ENCODE results near the gene TMEM170B. TPM values are rescaled to one million over a fixed set of nuclear protein-coding genes. Genes with fewer than 3 reads are reported as not detected.
A peak's percentile ranks its signal among the peaks of the same experiment; 100 is the strongest.

Gene TMEM170B
- total RNA-seq, 1 donor from 2014 or later: 5.4 TPM

DNA sequence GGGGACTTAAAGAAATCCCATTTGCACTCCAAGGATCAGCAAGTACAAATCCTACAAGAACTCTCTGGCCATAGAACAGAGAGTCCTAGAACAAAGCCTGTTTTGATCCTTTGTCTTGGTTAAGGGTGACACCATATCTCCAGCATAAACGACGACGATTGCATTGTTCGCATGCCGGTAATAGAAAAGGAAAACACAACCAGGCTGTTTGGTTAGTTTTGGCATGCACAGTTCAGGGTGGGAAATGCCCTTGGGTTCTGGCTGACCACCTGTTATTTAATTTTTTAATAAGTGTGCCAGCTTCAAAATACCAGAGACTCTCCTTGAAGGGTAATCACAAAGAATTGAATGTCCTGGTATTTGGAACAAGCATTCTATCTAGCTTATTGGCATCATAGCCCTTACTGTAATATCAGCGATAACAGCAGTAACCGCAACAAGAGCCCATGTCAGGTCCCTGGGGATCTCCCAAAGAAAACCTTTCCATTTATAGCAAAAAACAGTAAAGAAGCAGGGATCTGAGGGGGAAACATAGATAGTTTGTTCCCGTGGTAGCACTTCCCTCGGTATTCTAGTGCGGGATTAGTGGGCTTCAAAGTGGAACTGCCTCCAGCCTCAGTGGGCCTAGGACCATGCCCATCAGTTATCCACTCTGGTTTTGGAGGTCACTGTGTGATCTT, 77.1 kb downstream of the TMEM170B start:
- DNase-seq (ENCODE audit: low read depth, low spot score): peak; percentile 93

DNA sequence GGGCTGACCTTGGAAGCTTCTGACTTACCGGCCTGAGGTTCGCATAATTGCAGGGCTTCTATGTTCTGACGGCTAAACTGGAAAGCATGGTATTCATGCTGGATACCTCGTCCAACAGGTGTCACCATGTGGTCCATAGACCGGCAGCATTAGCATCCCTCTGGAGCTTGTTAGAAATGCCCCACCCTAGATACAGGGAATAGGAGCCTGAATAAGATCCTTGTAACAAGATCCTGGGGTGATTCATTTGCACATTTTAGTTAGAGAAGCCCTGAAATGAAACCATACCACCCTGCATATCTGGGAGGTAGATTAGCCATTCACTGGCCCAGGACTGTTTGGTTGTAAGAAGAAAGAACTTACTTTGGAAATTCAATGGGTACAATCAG, 77.7 kb downstream of the TMEM170B start:
- DNase-seq (ENCODE audit: low read depth, low spot score): no peak

DNA sequence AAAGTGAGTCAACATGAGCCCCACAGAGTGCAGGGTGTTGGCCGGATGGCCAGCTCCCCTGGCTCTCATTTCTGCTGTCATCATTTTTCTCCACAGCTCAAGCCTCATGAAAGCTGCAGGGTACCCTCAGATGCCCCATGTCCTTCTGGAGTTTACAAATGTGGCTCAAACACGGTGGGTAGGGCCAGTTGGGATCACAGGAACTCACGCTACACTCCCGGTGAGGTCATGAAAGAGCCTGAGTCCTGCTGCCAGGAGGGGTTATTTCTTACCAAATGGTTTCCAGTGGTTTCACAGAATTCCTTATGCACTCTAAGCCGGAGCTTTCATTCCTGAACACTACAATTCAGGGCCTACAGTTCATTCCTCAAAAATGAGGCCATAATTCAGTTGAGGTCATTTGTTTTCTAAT, 78.7 kb downstream of the TMEM170B start:
- no peak for DNase-seq (ENCODE audit: low read depth, low spot score)

DNA sequence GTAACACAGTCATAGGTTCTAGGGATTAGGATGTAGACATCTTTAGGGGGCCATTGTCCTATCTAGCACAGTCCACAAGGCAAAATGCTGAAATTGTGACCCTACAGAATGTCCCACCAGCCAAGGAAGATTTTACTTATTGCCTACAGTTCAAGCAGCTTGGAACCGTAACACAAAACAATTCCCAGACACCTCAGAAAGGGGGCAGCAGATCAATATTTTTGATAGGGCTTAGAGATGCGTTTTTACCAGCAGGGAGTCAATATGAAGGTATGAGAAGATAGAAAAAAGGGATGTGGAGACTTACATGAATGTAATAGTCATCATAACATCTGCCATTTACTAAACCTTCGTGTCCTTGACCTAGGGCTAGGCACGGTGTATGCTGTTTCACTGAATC, 81.0 kb downstream of the TMEM170B start:
- no peak for DNase-seq (ENCODE audit: low read depth, low spot score)

DNA sequence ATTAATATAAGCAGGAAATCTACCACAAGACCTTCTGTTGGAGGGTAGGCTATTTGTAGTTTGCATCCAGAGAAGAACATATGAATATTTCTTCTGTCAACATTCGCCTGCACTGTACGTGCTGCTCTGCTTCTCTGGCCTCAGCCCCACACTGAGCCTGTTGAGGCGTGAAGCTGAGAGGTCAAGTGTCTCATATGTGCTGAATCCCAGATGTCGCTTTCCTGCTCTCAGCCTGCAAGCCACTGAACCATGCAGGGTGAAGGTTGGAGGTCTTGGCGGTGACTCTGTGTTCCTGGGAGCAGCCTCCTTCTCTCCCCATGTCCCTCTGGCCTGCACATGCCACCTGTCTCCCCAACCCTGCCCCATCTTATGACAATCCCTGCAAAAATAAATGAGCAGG, 83.6 kb downstream of the TMEM170B start:
- DNase-seq (ENCODE audit: low read depth, low spot score): no peak

DNA sequence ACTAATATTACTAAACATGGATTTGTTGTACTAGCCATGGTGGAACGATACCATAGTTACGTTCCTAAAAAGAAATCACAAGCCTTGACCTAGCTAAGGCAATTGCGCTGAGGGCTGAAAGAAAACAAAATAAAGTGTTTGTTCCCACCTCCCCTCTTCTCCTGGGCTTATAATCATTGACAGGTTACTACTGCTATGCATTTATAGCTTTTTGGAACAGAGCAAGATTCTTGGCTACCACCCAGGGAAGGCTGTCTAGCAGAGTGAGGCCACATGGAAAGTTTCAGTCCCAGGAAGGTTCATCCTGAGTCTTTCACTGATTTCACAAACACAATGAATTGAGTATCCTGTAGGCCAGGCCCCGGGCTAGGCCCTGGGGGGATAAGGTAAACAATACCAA, 84.6 kb downstream of the TMEM170B start:
- DNase-seq (ENCODE audit: low read depth, low spot score): no peak

DNA sequence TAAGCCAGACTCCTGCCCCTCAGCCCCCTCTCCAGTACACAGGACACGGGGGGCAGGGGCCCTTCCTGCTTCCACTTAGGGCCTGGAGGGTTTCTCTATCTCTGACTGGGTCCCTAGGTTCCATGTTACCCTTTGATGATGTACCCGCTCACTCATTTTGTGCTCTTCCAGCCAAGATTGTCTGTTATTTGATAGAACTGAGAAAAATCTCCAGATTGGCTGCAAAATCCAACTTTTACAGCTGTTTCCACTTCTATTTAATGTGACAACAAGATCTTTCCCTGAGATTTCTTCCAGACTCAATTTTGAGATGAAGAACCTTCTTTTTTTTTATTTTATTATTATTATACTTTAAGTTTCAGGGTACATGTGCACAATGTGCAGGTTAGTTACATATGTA, 85.7 kb downstream of the TMEM170B start:
- DNase-seq (ENCODE audit: low read depth, low spot score): no peak

DNA sequence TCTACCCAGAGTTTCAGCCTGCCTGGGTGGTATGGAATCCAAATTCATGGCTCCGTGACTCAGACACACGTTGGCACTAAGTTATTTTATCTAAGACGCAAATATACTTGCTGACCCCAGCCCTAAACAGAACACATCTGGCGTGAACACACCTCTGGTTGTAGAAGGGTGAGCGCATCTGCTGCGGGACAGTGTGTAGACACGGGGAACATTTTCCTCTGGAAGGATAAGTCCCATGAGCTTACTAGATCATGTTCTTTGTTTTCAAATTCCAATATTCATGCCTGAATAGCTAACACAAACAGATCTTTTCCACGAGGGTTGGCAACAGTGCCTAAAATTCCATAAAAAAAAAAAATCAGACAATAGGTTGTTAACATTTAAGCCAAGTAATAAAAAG, 87.8 kb downstream of the TMEM170B start:
- DNase-seq (ENCODE audit: low read depth, low spot score): no peak

DNA sequence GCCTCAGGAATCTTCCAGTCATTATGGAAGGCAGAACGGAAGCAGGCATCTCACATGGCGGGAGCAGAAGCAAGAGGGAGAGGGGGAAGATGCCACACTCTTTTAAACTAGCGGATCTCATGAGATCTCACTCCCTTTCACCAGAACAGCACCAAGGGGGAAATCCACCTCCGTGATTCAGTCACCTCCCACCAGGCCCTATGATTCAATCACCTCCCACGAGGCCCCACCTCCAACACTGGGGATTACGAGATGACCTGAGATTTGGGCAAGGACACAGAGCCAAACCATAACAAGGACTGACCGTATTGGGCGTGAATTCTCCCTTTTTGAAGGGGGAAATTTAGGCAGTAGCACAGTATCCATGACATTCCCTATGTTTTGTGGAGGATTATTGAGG, 88.8 kb downstream of the TMEM170B start:
- DNase-seq (ENCODE audit: low read depth, low spot score): no peak

DNA sequence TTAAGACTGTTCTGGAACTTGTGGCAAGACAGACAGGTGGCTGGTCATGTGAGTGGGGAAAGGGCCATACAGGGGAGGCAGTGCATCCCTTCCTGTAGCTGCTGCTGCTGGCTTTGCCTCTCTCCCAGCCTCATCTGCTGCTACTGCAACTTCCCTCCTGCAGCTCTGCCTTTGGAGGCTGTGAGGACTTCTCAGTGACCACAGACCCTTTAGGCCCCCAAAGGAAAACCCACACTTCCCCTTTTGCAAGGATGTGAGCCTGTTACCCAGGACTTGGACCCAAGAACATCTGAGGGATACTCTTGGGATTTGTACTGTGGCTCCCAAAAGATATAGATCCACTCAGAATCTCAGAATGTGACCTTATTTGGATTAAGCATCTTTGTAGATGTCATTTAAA, 91.0 kb downstream of the TMEM170B start:
- no peak for DNase-seq (ENCODE audit: low read depth, low spot score)

DNA sequence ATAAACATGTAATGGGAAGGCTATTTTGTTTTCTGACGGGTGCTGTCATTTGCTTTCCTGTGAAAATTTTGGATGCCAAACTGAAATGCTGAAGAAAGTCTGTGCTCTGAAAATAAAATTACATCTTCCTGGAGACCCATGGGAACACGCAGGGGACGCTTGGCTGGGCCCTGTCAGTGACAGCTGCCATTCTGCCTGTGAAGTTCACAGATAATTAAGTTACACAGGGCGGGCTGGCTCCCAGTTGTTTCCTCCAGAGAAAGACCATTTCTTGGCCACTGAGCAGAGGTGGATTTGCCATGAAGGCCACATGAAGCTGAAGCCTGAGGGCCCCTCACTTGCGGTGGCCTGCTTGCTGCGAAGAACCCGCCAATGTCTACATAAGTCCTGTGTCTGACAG, 93.5 kb downstream of the TMEM170B start:
- DNase-seq (ENCODE audit: low read depth, low spot score): no peak

DNA sequence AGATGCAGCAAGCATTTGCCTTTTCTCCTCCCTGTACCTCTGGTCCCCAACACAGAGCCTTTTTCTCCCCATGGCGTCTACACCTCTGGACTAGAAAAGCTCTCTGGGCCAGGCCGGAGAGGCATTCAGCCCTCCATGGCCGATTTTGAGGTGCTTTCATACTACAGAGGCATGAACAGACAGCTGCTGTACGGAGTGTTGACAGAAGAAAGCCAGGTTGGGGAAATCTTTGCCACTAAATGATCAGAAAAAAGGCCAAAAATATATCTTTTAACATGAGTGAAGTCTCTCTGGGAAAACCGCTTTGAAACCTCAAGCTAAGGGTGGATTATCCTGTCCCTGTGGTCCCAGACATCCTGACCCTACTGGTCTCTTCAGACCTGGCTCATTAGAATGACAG, 94.0 kb downstream of the TMEM170B start:
- DNase-seq (ENCODE audit: low read depth, low spot score): no peak

DNA sequence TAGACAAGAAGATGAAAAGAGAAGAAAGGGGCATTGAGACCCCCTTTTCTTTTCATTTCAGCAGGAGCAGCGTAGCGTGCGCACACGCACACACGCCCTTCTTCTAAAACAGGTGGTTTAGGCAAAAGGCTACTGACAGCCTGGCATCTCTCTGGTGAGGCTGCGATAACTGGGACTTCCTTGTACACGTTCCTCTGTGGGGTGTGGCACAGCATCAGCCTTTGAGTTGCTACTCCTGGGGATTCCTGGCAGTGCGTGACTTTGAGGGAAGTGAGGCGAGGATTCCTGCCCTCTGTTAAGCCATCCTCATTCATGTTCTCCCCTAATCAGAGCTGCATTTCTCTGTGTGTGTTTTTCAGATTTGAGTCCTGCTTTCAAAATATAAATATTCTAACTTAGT, 94.7 kb downstream of the TMEM170B start:
- DNase-seq (ENCODE audit: low read depth, low spot score): no peak

DNA sequence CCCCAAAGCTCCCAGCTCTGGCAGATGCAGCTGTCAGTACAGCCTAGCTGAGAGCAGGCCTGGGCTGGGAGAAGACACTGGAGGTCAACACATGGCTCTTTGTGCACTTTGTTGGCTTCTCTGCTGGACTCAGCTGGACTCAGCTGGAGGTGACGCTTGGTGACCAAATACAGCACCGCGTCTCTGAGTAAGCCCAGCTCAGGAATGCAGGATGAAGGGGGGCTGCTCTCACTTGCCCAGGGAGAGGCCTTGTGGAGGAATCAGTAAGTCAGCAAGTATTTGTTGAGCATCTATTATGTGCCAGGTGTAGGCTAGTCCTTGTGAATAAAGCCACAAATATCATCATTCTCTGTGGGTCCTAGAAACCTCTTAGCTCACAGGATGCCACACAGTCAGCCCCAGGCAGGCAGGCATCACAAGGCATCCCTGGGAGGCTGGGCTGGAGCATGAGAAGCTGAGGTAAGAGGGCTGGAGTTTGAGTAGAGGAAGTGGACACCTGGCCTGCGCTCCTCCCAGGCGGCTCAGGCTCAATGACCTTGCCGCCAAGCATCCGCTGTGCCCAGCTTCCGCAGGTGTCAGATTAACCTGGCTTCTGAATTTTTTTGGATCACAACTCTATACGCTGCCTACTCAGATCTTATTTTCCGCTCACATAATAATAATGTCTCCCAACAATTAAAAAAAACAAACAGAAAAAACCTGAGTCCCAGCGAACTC, 95.4 kb downstream of the TMEM170B start:
- DNase-seq (ENCODE audit: low read depth, low spot score): no peak

Other genes starting within 250 kb of the TMEM170B start
- gene ADTRP, start 241.1 kb downstream of the TMEM170B start, total RNA-seq: 5.9 and 13.2 TPM in 2 replicates